PFSK-1 (cell line): Measurements from ENCODE around the gene GHR.

ENCODE experiments used
- POLR2AphosphoS5 ChIP-seq: IDR thresholded peaks from 2 replicates; pipeline ENCODE4 v1.6.1; 2012; ENCODE audit warnings: low read depth, mild to moderate bottlenecking, control low read depth, low read length, moderate library complexity
- TAF1 ChIP-seq: IDR thresholded peaks from 2 replicates; pipeline ENCODE4 v1.6.1; 2012; ENCODE audit warnings: low read length, control low read depth, borderline replicate concordance; ENCODE audit not compliant: insufficient read depth

GRCh38 chr5:42595597-42595996, 172.4 kb downstream of the GHR start:
- TF ChIP-seq POLR2AphosphoS5 (no peak), TAF1 (no peak)
